NB4 (cell line): ENCODE measurements around the gene PDIA4.

ENCODE experiments used
- CTCF ChIP-seq: IDR thresholded peaks from one replicate; pipeline ENCODE4 v1.5.1; 2012; ENCODE audit warnings: low read depth, low read length
- POLR2A ChIP-seq: IDR thresholded peaks from 2 replicates; pipeline ENCODE4 v1.6.1; 2011; ENCODE audit warnings: mild to moderate bottlenecking; ENCODE audit not compliant: insufficient read length; ENCODE audit errors: extremely low read depth
- TF ChIP-seq, protein P1 (sequence below): IDR thresholded peaks from 2 replicates; pipeline ENCODE4 v1.6.1; 2011; ENCODE audit warnings: low read depth, low read length

- TF ChIP-seq CTCF (no peak), POLR2A (no peak)
- TF ChIP-seq, protein P1, sequence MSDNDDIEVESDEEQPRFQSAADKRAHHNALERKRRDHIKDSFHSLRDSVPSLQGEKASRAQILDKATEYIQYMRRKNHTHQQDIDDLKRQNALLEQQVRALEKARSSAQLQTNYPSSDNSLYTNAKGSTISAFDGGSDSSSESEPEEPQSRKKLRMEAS = no peak
Measured at GRCh38 chr7:149050941-149051340, 22.6 kb upstream of the PDIA4 start.
